ENCODE results near the gene BFSP1. TPM values are rescaled to one million over a fixed set of nuclear protein-coding genes. Genes with fewer than 3 reads are reported as not detected.
A peak's percentile ranks its signal among the peaks of the same experiment; 100 is the strongest.

BFSP1 gene
- total RNA-seq, 2 donors from 2014 or later, result 9.4 to 12.0 TPM

DNA sequence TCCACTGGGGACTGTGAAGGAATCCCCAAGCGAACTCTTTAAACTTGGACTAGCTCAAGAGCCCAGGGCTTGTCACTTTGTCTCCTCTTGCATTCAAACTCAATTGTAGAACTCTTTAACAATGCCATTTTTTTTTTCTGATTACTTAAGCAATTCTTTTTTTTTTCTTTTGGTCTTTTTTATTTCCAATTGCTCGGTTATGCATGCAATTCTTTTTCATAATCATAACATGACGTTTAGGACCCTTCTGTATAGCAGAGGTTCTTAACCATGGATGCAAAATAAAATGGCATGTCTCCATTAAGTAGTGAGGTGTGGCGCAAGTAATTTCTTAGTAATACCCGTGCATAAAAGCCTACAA is 466 bp upstream of the BFSP1 start:
- H3K4me3 Mint-ChIP-seq, result peak overlapping the region; percentile 74
- H3K27ac Mint-ChIP-seq, result peak overlapping the region; percentile 97
- TF ChIP-seq, protein P1, sequence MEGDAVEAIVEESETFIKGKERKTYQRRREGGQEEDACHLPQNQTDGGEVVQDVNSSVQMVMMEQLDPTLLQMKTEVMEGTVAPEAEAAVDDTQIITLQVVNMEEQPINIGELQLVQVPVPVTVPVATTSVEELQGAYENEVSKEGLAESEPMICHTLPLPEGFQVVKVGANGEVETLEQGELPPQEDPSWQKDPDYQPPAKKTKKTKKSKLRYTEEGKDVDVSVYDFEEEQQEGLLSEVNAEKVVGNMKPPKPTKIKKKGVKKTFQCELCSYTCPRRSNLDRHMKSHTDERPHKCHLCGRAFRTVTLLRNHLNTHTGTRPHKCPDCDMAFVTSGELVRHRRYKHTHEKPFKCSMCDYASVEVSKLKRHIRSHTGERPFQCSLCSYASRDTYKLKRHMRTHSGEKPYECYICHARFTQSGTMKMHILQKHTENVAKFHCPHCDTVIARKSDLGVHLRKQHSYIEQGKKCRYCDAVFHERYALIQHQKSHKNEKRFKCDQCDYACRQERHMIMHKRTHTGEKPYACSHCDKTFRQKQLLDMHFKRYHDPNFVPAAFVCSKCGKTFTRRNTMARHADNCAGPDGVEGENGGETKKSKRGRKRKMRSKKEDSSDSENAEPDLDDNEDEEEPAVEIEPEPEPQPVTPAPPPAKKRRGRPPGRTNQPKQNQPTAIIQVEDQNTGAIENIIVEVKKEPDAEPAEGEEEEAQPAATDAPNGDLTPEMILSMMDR (conservative IDR thresholded peaks at IDR 0.05), result no peak
- no peak for DNase-seq
- H3K36me3 ChIP-seq (ENCODE audit: control insufficient read depth, insufficient read depth, low read length), result no peaks in the 10 kb centered on the region
- no peaks in the 10 kb centered on the region for H3K9me3 Mint-ChIP-seq
- H3K4me3 ChIP-seq (ENCODE audit: low read length), result peak overlapping the region; percentile 76
- H3K27me3 Mint-ChIP-seq (ENCODE audit: insufficient read depth), result peaks cover 9% of the 10 kb centered on the region
- no peaks in the 10 kb centered on the region for H3K27me3 ChIP-seq (ENCODE audit: control insufficient read depth, insufficient read depth, low read length, poor library complexity, severe bottlenecking)
- H3K36me3 Mint-ChIP-seq (ENCODE audit: low read depth), result no peaks in the 10 kb centered on the region
- no peaks in the 10 kb centered on the region for H3K4me1 ChIP-seq (ENCODE audit: control insufficient read depth, insufficient read depth, low read length)
- H3K4me1 Mint-ChIP-seq, result peaks cover 16% of the 10 kb centered on the region
- no peaks in the 10 kb centered on the region for H3K9me3 ChIP-seq (ENCODE audit: control insufficient read depth, low read length)
- peak overlapping the region; percentile 66 for H3K27ac ChIP-seq (ENCODE audit: low read depth, low read length)
- peak overlapping the region; percentile 81 for H3K9ac ChIP-seq (ENCODE audit: extremely low read depth, low read length, poor library complexity, severe bottlenecking)
- WGBS, 2 experiments (ENCODE audit: insufficient coverage in 1 of 2, insufficient read length in 1 of 2), result 60 to 61% methylated on average over 3 to 5 of the region's 5 CpGs

DNA sequence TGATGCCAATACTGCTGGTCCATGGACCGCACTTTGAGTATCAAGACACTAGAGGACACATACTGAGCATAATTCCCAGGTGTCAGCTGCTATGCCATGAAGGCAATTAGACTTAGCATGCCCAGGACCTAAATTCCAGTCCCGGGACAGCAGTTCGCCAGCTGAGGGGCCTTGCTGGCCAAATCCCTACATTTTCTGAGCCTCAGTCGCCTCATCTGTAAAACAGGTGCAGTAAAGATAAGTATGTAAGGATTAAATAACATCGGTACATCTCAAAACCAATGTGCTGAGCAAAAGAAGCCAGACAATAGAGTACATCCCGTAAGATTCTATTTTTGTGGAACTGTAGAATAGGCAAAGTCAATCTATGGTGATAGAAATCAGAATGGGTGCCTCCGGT is 1.0 kb downstream of the BFSP1 start:
- Histone ChIP-seq H3K27me3 (ENCODE audit: control insufficient read depth, insufficient read depth, low read length, poor library complexity, severe bottlenecking) (no peaks in the 10 kb centered on the region), H3K4me1 (ENCODE audit: control insufficient read depth, insufficient read depth, low read length) (no peaks in the 10 kb centered on the region), H3K9ac (ENCODE audit: extremely low read depth, low read length, poor library complexity, severe bottlenecking) (no peak overlapping the region), H3K9me3 (ENCODE audit: control insufficient read depth, low read length) (no peaks in the 10 kb centered on the region), H3K36me3 (ENCODE audit: control insufficient read depth, insufficient read depth, low read length) (no peaks in the 10 kb centered on the region), H3K4me3 (ENCODE audit: low read length) (no peak overlapping the region), H3K27ac (ENCODE audit: low read depth, low read length) (no peak overlapping the region)
- Mint-ChIP-seq H3K4me3 (peak overlapping the region; percentile 74), H3K4me1 (peaks cover 18% of the 10 kb centered on the region), H3K27me3 (ENCODE audit: insufficient read depth) (peaks cover 11% of the 10 kb centered on the region), H3K36me3 (ENCODE audit: low read depth) (no peaks in the 10 kb centered on the region), H3K27ac (peak overlapping the region; percentile 70), H3K9me3 (no peaks in the 10 kb centered on the region)
- no peak for DNase-seq
- TF ChIP-seq, protein P1 (conservative IDR thresholded peaks at IDR 0.05), result no peak
- 86 to 92% methylated on average over 3 to 7 of the region's 7 CpGs for WGBS, 2 experiments (ENCODE audit: insufficient coverage in 1 of 2, insufficient read length in 1 of 2)

DNA sequence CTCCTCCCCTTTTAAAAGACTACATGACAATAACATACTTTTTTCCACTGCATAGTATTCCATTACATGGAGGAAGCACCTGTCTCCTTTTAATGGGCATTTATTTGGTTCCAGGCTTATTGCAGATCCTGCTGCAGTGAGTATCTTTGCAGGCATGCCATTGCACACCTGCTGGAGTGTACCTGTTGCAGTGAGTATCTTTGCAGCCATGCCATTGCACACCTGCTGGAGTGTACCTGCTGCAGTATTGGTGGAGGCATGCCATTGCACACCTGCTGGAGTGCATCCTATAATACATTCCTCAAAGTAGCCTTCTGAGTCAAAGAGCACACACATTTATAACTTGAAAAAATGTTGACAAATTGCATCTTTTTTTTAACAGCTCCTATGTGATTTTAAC is 1.6 kb downstream of the BFSP1 start:
- Histone ChIP-seq H3K27ac (ENCODE audit: low read depth, low read length) (no peak overlapping the region), H3K9ac (ENCODE audit: extremely low read depth, low read length, poor library complexity, severe bottlenecking) (no peak overlapping the region), H3K9me3 (ENCODE audit: control insufficient read depth, low read length) (no peaks in the 10 kb centered on the region), H3K4me1 (ENCODE audit: control insufficient read depth, insufficient read depth, low read length) (no peaks in the 10 kb centered on the region), H3K27me3 (ENCODE audit: control insufficient read depth, insufficient read depth, low read length, poor library complexity, severe bottlenecking) (no peaks in the 10 kb centered on the region), H3K4me3 (ENCODE audit: low read length) (no peak overlapping the region), H3K36me3 (ENCODE audit: control insufficient read depth, insufficient read depth, low read length) (no peaks in the 10 kb centered on the region)
- no peak for DNase-seq
- H3K9me3 Mint-ChIP-seq, result no peaks in the 10 kb centered on the region
- H3K36me3 Mint-ChIP-seq (ENCODE audit: low read depth), result no peaks in the 10 kb centered on the region
- H3K4me3 Mint-ChIP-seq, result no peak overlapping the region
- H3K4me1 Mint-ChIP-seq, result peaks cover 18% of the 10 kb centered on the region
- TF ChIP-seq, protein P1 (conservative IDR thresholded peaks at IDR 0.05), result no peak
- peaks cover 11% of the 10 kb centered on the region for H3K27me3 Mint-ChIP-seq (ENCODE audit: insufficient read depth)
- H3K27ac Mint-ChIP-seq, result no peak overlapping the region

Data from endodermal cell (in vitro differentiated cells).